Measurements from ENCODE around the gene ETAA1.

Gene ETAA1

GRCh38 chr2:67459761-67460160, 62.6 kb downstream of the ETAA1 start:
- no peaks in the 10 kb centered on the region for H3K4me1 ChIP-seq (ENCODE audit: control insufficient read depth, insufficient read depth, low read length)

More at GRCh38 chr2:67459761-67460160, 62.6 kb downstream of the ETAA1 start:
- H3K27me3 ChIP-seq (ENCODE audit: control insufficient read depth in 1 of 2, insufficient read depth in 2 of 2, low read length in 2 of 2) = no peaks in the 10 kb centered on the region
- no peak overlapping the region for H3K4me3 ChIP-seq (ENCODE audit: low read length in 2 of 2)
- no peak overlapping the region for H3K27ac ChIP-seq (ENCODE audit: low read length)
- H3K9ac ChIP-seq (ENCODE audit: low read length in 2 of 2) = no peak overlapping the region
- no peaks in the 10 kb centered on the region for H3K36me3 ChIP-seq (ENCODE audit: control insufficient read depth in 2 of 2, insufficient read depth in 2 of 2, low read length in 2 of 2)
- H3K9me3 ChIP-seq (ENCODE audit: control insufficient read depth in 2 of 2, low read length in 2 of 2) = no peaks in the 10 kb centered on the region

Measured in stomach smooth muscle (tissue), 2 donors.